Subcutaneous adipose tissue (tissue), 4 donors: ENCODE results near the gene LONRF2. TPM values are rescaled to one million over a fixed set of nuclear protein-coding genes. Genes with fewer than 3 reads are reported as not detected.

ENCODE experiments used
- total RNA-seq, 4 donors: library from RNA; depleted of rRNA; stranded (reverse); fragments of >200 nt; gene quantifications; one replicate each; pipeline ENCODE4 v1.1.0, GENCODE V29; 2016
- TF ChIP-seq, protein P1 (sequence below): fragments of 450-650 bp; IDR thresholded peaks from one replicate; pipeline ENCODE4 v1.5.1; 2016; ENCODE audit warnings: low read depth, mild to moderate bottlenecking, control low read depth, antibody characterized with exemption, moderate library complexity

LONRF2 gene
- total RNA-seq, 4 donors from 2014 or later = 1.3 to 9.3 (median 3.5) TPM

DNA sequence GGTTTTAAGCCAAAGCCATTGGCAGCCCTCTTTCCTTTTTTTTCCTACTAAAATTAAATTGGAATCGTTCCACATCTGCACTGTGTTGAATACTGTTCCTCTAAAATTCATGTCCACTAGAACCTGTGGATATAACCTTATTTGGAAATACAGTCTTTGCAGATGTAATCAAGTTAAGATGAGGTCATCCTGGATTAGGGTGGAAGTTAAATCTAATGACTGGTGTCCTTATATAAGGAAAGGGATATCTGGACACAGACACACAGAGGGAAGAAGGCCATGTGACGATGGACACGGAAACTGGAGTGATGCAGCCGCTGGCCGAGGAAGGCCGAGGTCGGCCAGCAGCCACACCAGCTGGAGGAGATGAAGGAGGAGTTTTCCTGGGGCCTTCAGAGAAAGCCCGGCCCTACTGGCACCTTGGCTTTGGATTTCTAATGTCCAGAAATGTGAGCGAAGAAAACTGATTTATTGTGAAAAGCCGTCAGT lies 49.4 kb downstream of the LONRF2 start:
- TF ChIP-seq, protein P1, sequence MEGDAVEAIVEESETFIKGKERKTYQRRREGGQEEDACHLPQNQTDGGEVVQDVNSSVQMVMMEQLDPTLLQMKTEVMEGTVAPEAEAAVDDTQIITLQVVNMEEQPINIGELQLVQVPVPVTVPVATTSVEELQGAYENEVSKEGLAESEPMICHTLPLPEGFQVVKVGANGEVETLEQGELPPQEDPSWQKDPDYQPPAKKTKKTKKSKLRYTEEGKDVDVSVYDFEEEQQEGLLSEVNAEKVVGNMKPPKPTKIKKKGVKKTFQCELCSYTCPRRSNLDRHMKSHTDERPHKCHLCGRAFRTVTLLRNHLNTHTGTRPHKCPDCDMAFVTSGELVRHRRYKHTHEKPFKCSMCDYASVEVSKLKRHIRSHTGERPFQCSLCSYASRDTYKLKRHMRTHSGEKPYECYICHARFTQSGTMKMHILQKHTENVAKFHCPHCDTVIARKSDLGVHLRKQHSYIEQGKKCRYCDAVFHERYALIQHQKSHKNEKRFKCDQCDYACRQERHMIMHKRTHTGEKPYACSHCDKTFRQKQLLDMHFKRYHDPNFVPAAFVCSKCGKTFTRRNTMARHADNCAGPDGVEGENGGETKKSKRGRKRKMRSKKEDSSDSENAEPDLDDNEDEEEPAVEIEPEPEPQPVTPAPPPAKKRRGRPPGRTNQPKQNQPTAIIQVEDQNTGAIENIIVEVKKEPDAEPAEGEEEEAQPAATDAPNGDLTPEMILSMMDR = no peak

DNA sequence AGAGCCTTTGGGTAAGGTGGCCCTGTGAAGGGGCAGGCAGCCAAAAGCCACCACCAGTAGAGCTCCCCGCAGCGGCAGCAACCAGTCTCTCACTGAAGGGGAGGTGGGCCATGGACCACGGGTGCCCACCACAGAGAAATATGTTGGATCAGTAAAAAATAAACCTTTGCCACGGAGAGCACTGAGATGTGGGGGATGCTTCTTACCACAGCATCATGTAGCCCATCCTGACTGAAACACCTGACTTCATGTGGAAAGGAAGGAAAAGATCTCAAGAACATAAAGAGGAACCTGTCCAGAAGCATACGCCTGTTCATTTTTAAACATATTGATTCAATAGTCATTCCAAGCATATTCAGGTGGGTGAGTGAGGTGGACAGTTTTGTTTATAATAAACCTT lies 51.1 kb downstream of the LONRF2 start:
- TF ChIP-seq, protein P1 = no peak

DNA sequence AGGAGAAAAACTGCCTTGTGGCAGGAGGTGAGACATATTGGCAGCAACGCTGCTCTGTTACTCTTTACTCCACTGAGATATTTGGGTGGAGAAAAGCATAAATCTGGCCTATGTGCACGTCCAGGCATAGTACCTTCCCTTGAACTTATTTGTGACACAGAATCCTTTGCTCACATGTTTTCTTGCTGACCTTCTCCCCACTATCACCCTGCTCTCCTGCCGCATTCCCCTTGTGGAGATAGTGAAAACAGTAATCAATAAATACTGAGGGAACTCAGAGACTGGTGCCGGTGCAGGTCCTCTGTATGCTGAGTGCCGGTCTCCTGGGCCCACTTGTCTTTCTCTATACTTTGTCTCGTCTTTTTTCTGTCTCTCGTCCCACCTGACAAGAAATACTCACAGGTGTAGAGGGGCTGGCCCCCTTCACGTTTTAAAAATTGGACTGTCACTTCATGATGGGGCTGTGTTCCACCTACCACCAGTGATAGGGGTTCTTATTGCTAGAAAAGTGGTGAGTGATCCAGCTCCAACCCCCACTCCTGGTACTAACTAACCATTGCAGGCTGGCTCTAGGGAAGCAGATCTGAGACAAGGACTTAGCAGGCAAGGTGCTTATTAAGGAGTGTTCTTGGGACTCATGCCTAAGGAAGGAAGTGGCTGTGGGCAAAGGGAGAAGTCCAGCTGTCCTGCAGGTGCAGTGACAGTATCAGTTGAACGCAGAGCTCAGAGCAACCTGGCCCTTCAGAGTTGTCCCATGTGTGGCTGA lies 51.7 kb downstream of the LONRF2 start:
- TF ChIP-seq, protein P1 = no peak

- TF ChIP-seq, protein P1 = no peak
Observed at GRCh38 chr2:100269889-100270288, 52.4 kb downstream of the LONRF2 start.

GRCh38 chr2:100268986-100269385 lies 53.3 kb downstream of the LONRF2 start:
- TF ChIP-seq, protein P1 = no peak

DNA sequence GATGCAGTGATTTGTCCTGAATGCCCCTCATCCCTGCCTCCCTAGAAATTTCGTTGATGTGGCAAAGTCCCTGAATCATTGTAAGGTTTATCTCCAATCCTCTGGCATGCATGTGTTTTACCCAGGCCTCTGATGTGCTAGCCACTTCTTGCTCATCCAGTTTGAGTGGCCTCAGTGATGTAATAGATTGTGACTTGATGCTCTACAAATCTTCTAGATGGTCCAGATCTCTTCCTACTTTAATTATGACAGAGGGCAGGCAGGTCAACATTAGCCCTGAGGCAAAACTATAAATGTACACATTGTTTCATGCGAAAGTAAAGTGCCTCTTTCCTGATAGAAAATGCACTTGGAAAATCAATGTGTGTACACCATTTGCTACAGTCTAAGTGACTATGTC lies 54.5 kb downstream of the LONRF2 start:
- TF ChIP-seq, protein P1 = no peak

DNA sequence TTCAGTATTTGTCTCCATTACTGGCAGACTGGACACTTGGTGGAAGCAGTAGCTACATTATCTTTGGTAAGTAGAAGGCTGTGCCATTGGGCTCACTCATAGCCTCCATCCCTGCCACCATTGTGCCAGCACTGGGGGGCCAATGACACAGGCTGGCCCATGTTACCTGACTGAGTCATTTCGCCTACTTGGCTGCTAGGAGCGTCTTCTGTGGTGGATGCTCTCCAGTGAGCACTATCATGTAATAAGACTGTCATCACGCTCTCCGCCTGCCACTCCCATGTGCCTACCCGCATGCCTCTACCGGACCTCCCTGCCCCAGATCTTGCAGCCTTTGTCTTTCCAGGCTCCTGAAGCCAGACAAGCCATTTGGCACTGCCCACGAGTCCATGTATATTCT lies 56.2 kb downstream of the LONRF2 start:
- TF ChIP-seq, protein P1 = no peak
